Mucosa of rectum (tissue), 2 donors: ENCODE data around the gene DNAJC7.
"Not testable (repeated sequence)": the region's sequence is repeated elsewhere in the genome, so short reads cannot be mapped to it uniquely, and the experiment has no call there.

Experiments used
- H3K27ac ChIP-seq, 2 donors: one replicate each; pipeline ENCODE4 v1.7.0; 2013; ENCODE audit warnings: inconsistent platforms in 2 of 2, low read depth in 2 of 2, low read length in 2 of 2
- H3K27me3 ChIP-seq, 2 donors: one replicate each; pipeline ENCODE4 v1.7.0; 2013; ENCODE audit warnings: low read length in 2 of 2; ENCODE audit not compliant: control insufficient read depth in 2 of 2, insufficient read depth in 2 of 2
- H3K36me3 ChIP-seq, 2 donors: one replicate each; pipeline ENCODE4 v1.7.0; 2013; ENCODE audit warnings: low read length in 2 of 2; ENCODE audit not compliant: control insufficient read depth in 2 of 2, insufficient read depth in 2 of 2
- H3K4me1 ChIP-seq, 2 donors: one replicate each; pipeline ENCODE4 v1.7.0; 2013; ENCODE audit warnings: low read length in 2 of 2, mild to moderate bottlenecking in 1 of 2; ENCODE audit not compliant: control insufficient read depth in 2 of 2, insufficient read depth in 2 of 2
- H3K4me3 ChIP-seq, 2 donors: one replicate each; pipeline ENCODE4 v1.7.0; 2013; ENCODE audit warnings: low read length in 2 of 2
- H3K9ac ChIP-seq, 2 donors: one replicate each; pipeline ENCODE4 v1.7.0; 2013; ENCODE audit warnings: low read length in 2 of 2, low read depth in 1 of 2, mild to moderate bottlenecking in 1 of 2
- H3K9me3 ChIP-seq, 2 donors: one replicate each; pipeline ENCODE4 v1.7.0; 2013; ENCODE audit warnings: low read length in 2 of 2; ENCODE audit not compliant: control insufficient read depth in 2 of 2
- donor health status: healthy.
- donor health status: Normal muscosa, but diverticular disease.

DNAJC7 gene

GRCh38 chr17:42016411-42016831, 818 bp downstream of the DNAJC7 start:
- no peaks in the 10 kb centered on the region for H3K27me3 ChIP-seq
- peak overlapping the region; percentile 94 to 97 for H3K9ac ChIP-seq
- H3K9me3 ChIP-seq, result no peaks in the 10 kb centered on the region
- H3K4me1 ChIP-seq, result peaks cover 30 to 31% of the 10 kb centered on the region in 2 donors
- peak overlapping the region; percentile 85 to 91 for H3K27ac ChIP-seq
- no peaks in the 10 kb centered on the region for H3K36me3 ChIP-seq
- H3K4me3 ChIP-seq, result peak overlapping the region; percentile 91 to 96

- peaks cover 21 to 22% of the 10 kb centered on the region in 2 donors for H3K4me1 ChIP-seq
Measured at GRCh38 chr17:42013740-42014139, 3.5 kb downstream of the DNAJC7 start.

GRCh38 chr17:42012363-42012762, 4.9 kb downstream of the DNAJC7 start:
- not testable (repeated sequence) for H3K36me3 ChIP-seq, H3K27me3 ChIP-seq, H3K9me3 ChIP-seq, H3K27ac ChIP-seq, H3K9ac ChIP-seq, H3K4me3 ChIP-seq
- H3K4me1 ChIP-seq, result peaks cover 15 to 16% of the 10 kb centered on the region in 2 donors

More at GRCh38 chr17:42013740-42014139, 3.5 kb downstream of the DNAJC7 start:
- H3K36me3 ChIP-seq, H3K9ac ChIP-seq, H3K27me3 ChIP-seq, H3K9me3 ChIP-seq, H3K27ac ChIP-seq, H3K4me3 ChIP-seq: not testable (repeated sequence)

GRCh38 chr17:42010898-42011516, 6.2 kb downstream of the DNAJC7 start:
- no peak overlapping the region for H3K27ac ChIP-seq
- no peak overlapping the region for H3K9ac ChIP-seq
- peaks cover 0 to 5% of the 10 kb centered on the region in 2 donors for H3K36me3 ChIP-seq
- H3K9me3 ChIP-seq, result no peaks in the 10 kb centered on the region
- H3K4me3 ChIP-seq, result no peak overlapping the region
- no peaks in the 10 kb centered on the region for H3K27me3 ChIP-seq
- H3K4me1 ChIP-seq, result peaks cover 9 to 10% of the 10 kb centered on the region in 2 donors

- H3K4me1 ChIP-seq, H3K36me3 ChIP-seq, H3K9me3 ChIP-seq, H3K27me3 ChIP-seq, H3K27ac ChIP-seq, H3K9ac ChIP-seq, H3K4me3 ChIP-seq: not testable (repeated sequence)
Measured at GRCh38 chr17:42010266-42010680, 7.0 kb downstream of the DNAJC7 start.

- Histone ChIP-seq H3K4me1 (peaks cover 3 to 6% of the 10 kb centered on the region in 2 donors), H3K9me3 (no peaks in the 10 kb centered on the region), H3K27ac (no peak overlapping the region), H3K4me3 (no peak overlapping the region), H3K27me3 (no peaks in the 10 kb centered on the region), H3K9ac (no peak overlapping the region), H3K36me3 (peaks cover 0 to 5% of the 10 kb centered on the region in 2 donors)
Measured at GRCh38 chr17:42009170-42009569, 8.1 kb downstream of the DNAJC7 start.

- no peak overlapping the region for H3K27ac ChIP-seq
- no peak overlapping the region for H3K4me3 ChIP-seq
- H3K4me1 ChIP-seq, result peaks cover 7 to 33% of the 10 kb centered on the region in 2 donors
- H3K36me3 ChIP-seq, result peaks cover 5 to 9% of the 10 kb centered on the region in 2 donors
- no peaks in the 10 kb centered on the region for H3K9me3 ChIP-seq
- no peak overlapping the region for H3K9ac ChIP-seq
- H3K27me3 ChIP-seq, result no peaks in the 10 kb centered on the region
Measured at GRCh38 chr17:42005166-42005565, 12.1 kb downstream of the DNAJC7 start.

- Histone ChIP-seq H3K9ac (no peak overlapping the region), H3K27ac (no peak overlapping the region), H3K9me3 (no peaks in the 10 kb centered on the region), H3K4me1 (peaks cover 7 to 35% of the 10 kb centered on the region in 2 donors), H3K36me3 (peaks cover 13 to 22% of the 10 kb centered on the region in 2 donors), H3K27me3 (no peaks in the 10 kb centered on the region), H3K4me3 (no peak overlapping the region)
Measured at GRCh38 chr17:42002792-42003301, 14.4 kb downstream of the DNAJC7 start.

- H3K4me1 ChIP-seq, result peaks cover 7 to 35% of the 10 kb centered on the region in 2 donors
- peaks cover 19 to 26% of the 10 kb centered on the region in 2 donors for H3K36me3 ChIP-seq
- no peaks in the 10 kb centered on the region for H3K27me3 ChIP-seq
- no peak overlapping the region for H3K27ac ChIP-seq
- H3K9ac ChIP-seq, result peak overlapping the region in 1 of 2 donors; percentile 19
- no peaks in the 10 kb centered on the region for H3K9me3 ChIP-seq
- H3K4me3 ChIP-seq, result no peak overlapping the region
Measured at GRCh38 chr17:42002175-42002791, 15.0 kb downstream of the DNAJC7 start.

- Histone ChIP-seq H3K27ac (no peak overlapping the region), H3K36me3 (peaks cover 24 to 30% of the 10 kb centered on the region in 2 donors), H3K4me1 (peaks cover 7 to 35% of the 10 kb centered on the region in 2 donors)
Measured at GRCh38 chr17:42001729-42002128, 15.5 kb downstream of the DNAJC7 start.

More at GRCh38 chr17:42001729-42002128, 15.5 kb downstream of the DNAJC7 start:
- Histone ChIP-seq H3K27me3 (no peaks in the 10 kb centered on the region), H3K9me3 (no peaks in the 10 kb centered on the region), H3K9ac (peak overlapping the region in 1 of 2 donors; percentile 19), H3K4me3 (no peak overlapping the region)
